IPS-20b (cell line): ENCODE results near the gene TEX54.
"Not testable (repeated sequence)": the region's sequence is repeated elsewhere in the genome, so short reads cannot be mapped to it uniquely, and the experiment has no call there.

Experiments
- H3K27ac ChIP-seq: one replicate; pipeline ENCODE4 v1.5.1; 2013; ENCODE audit warnings: low read length
- H3K27me3 ChIP-seq: 2 replicates; pipeline ENCODE4 v1.6.1; 2013; ENCODE audit warnings: mild to moderate bottlenecking, low read length, inconsistent platforms; ENCODE audit not compliant: insufficient read depth
- H3K36me3 ChIP-seq: 2 replicates; pipeline ENCODE4 v1.6.1; 2013; ENCODE audit warnings: low read depth, mild to moderate bottlenecking, inconsistent platforms, low read length, moderate library complexity; ENCODE audit not compliant: insufficient read depth
- H3K4me1 ChIP-seq: 2 replicates; pipeline ENCODE4 v1.6.1; 2013; ENCODE audit warnings: mild to moderate bottlenecking, control low read depth, inconsistent platforms, low read length, moderate library complexity; ENCODE audit not compliant: insufficient read depth
- H3K4me3 ChIP-seq: 2 replicates; pipeline ENCODE4 v1.5.1; 2013; ENCODE audit warnings: mild to moderate bottlenecking, low read length, inconsistent platforms
- H3K9ac ChIP-seq: 2 replicates; pipeline ENCODE4 v1.6.1; 2013; ENCODE audit warnings: low read depth, mild to moderate bottlenecking, inconsistent platforms, low read length, moderate library complexity
- H3K9me3 ChIP-seq: 2 replicates; pipeline ENCODE4 v1.6.1; 2013; ENCODE audit warnings: mild to moderate bottlenecking, low read depth, low read length, inconsistent platforms; ENCODE audit not compliant: insufficient read depth

Gene TEX54

GRCh38 chr11:62842171-62842741, 9.6 kb upstream of the TEX54 start:
- Histone ChIP-seq H3K27me3 (no peaks in the 10 kb centered on the region), H3K36me3 (peaks cover 7% of the 10 kb centered on the region; the same call in 1 of the 2 replicates), H3K9ac (peak overlapping the region; percentile 88), H3K4me3 (peak overlapping the region; percentile 72), H3K4me1 (no peaks in the 10 kb centered on the region), H3K27ac (peak overlapping the region; percentile 87), H3K9me3 (no peaks in the 10 kb centered on the region)

- Histone ChIP-seq H3K9me3 (no peaks in the 10 kb centered on the region), H3K9ac (peak overlapping the region; percentile 88), H3K4me1 (no peaks in the 10 kb centered on the region), H3K4me3 (peak overlapping the region; percentile 72), H3K27ac (peak overlapping the region; percentile 87), H3K27me3 (no peaks in the 10 kb centered on the region), H3K36me3 (peaks cover 12% of the 10 kb centered on the region)
Observed at GRCh38 chr11:62841361-62842170, 8.9 kb upstream of the TEX54 start.

GRCh38 chr11:62840721-62841360, 8.2 kb upstream of the TEX54 start:
- not testable (repeated sequence) for H3K27ac ChIP-seq, H3K27me3 ChIP-seq, H3K9me3 ChIP-seq, H3K4me1 ChIP-seq
- H3K4me3 ChIP-seq, result peak overlapping the region; percentile 100
- peaks cover 20% of the 10 kb centered on the region for H3K36me3 ChIP-seq
- H3K9ac ChIP-seq, result peak overlapping the region; percentile 98; the same call in 1 of the 2 replicates

- H3K9me3 ChIP-seq, result no peaks in the 10 kb centered on the region
- H3K9ac ChIP-seq, result peak within 1 kb of the TSS; percentile 98
- peak within 1 kb of the TSS; percentile 100 for H3K4me3 ChIP-seq
- H3K27ac ChIP-seq, result peak within 1 kb of the TSS; percentile 99
- H3K36me3 ChIP-seq, result peaks cover 35% of the 10 kb centered on the region
- H3K4me1 ChIP-seq, result no peaks in the 10 kb centered on the region
- H3K27me3 ChIP-seq, result no peaks in the 10 kb centered on the region
Observed at GRCh38 chr11:62839050-62839945, 6.7 kb upstream of the TEX54 start, which contains the start of gene WDR74. Gene WDR74, minus strand, starts transcription at chr11:62839590. Its CDS starts 20 bp downstream, at chr11:62839570.

GRCh38 chr11:62835336-62835735, 2.7 kb upstream of the TEX54 start:
- Histone ChIP-seq H3K4me3 (no peak overlapping the region), H3K27me3 (no peaks in the 10 kb centered on the region), H3K4me1 (peaks cover 2% of the 10 kb centered on the region; the same call in 1 of the 2 replicates), H3K27ac (no peak overlapping the region), H3K36me3 (peaks cover 47% of the 10 kb centered on the region), H3K9me3 (no peaks in the 10 kb centered on the region), H3K9ac (no peak overlapping the region)

GRCh38 chr11:62831520-62832335, 913 bp downstream of the TEX54 start, which contains the start of gene STX5:
Gene STX5, minus strand, starts transcription at chr11:62832051. Its CDS starts 808 bp downstream, at chr11:62831243.
- no peaks in the 10 kb centered on the region for H3K27me3 ChIP-seq
- H3K9ac ChIP-seq, result peak within 1 kb of the TSS; percentile 94
- H3K36me3 ChIP-seq, result peaks cover 49% of the 10 kb centered on the region
- H3K4me1 ChIP-seq, result peaks cover 4% of the 10 kb centered on the region; the same call in 1 of the 2 replicates
- peak within 1 kb of the TSS; percentile 95 for H3K27ac ChIP-seq
- H3K4me3 ChIP-seq, result peak within 1 kb of the TSS; percentile 97
- no peaks in the 10 kb centered on the region for H3K9me3 ChIP-seq

- Histone ChIP-seq H3K36me3 (peaks cover 44% of the 10 kb centered on the region), H3K9ac (peak overlapping the region; percentile 94), H3K27ac (no peak overlapping the region), H3K4me3 (peak overlapping the region; percentile 97), H3K27me3 (no peaks in the 10 kb centered on the region), H3K4me1 (peaks cover 4% of the 10 kb centered on the region; the same call in 1 of the 2 replicates), H3K9me3 (no peaks in the 10 kb centered on the region)
Observed at GRCh38 chr11:62830904-62831519, 1.6 kb downstream of the TEX54 start.

GRCh38 chr11:62828130-62828529, 4.5 kb downstream of the TEX54 start:
- not testable (repeated sequence) for H3K4me1 ChIP-seq, H3K9ac ChIP-seq, H3K27ac ChIP-seq, H3K9me3 ChIP-seq, H3K4me3 ChIP-seq, H3K27me3 ChIP-seq
- peaks cover 42% of the 10 kb centered on the region for H3K36me3 ChIP-seq

GRCh38 chr11:62823677-62824076, 9.0 kb downstream of the TEX54 start:
- H3K4me1 ChIP-seq, result no peaks in the 10 kb centered on the region
- H3K9ac ChIP-seq, result no peak overlapping the region
- no peak overlapping the region for H3K27ac ChIP-seq
- no peaks in the 10 kb centered on the region for H3K27me3 ChIP-seq
- H3K36me3 ChIP-seq, result peaks cover 65% of the 10 kb centered on the region
- H3K9me3 ChIP-seq, result no peaks in the 10 kb centered on the region
- H3K4me3 ChIP-seq, result no peak overlapping the region

GRCh38 chr11:62817129-62817528, 15.5 kb downstream of the TEX54 start:
- Histone ChIP-seq H3K27ac (no peak overlapping the region), H3K4me1 (no peaks in the 10 kb centered on the region), H3K36me3 (peaks cover 20% of the 10 kb centered on the region), H3K9me3 (no peaks in the 10 kb centered on the region), H3K9ac (no peak overlapping the region), H3K27me3 (no peaks in the 10 kb centered on the region), H3K4me3 (no peak overlapping the region)
